OCI-LY1 (cell line): ENCODE measurements around the gene ITGB8.

Experiments used
- H2AFZ ChIP-seq: fragments of 200-600 bp; sonication (generic), shearing (Covaris generic); 2 replicates; pipeline ENCODE4 v1.6.0; 2014; ENCODE audit warnings: antibody characterized with exemption, mild to moderate bottlenecking, low read length
- H3F3A ChIP-seq: fragments of 200-600 bp; sonication (generic), shearing (Covaris generic); 2 replicates; pipeline ENCODE4 v1.6.0; 2014; ENCODE audit warnings: mild to moderate bottlenecking, antibody characterized with exemption, low read length, moderate library complexity; ENCODE audit not compliant: insufficient read depth
- H3K27ac ChIP-seq: fragments of 200-600 bp; sonication (generic); 2 replicates; pipeline ENCODE4 v1.5.1; 2014; ENCODE audit warnings: low read length, mixed run types, mild to moderate bottlenecking, low read depth; ENCODE audit not compliant: poor library complexity, severe bottlenecking
- H3K27me3 ChIP-seq: fragments of 200-600 bp; sonication (generic); 2 replicates; pipeline ENCODE4 v1.6.0; 2014; ENCODE audit warnings: antibody characterized with exemption, mild to moderate bottlenecking, low read length, moderate library complexity; ENCODE audit not compliant: insufficient read depth
- H3K36me3 ChIP-seq: fragments of 200-600 bp; sonication (generic); 2 replicates; pipeline ENCODE4 v1.6.1; 2014; ENCODE audit warnings: mild to moderate bottlenecking, antibody characterized with exemption, low read length, moderate library complexity, mixed read lengths; ENCODE audit not compliant: insufficient read depth
- H3K4me1 ChIP-seq: fragments of 200-600 bp; sonication (generic); 2 replicates; pipeline ENCODE4 v1.5.1; 2014; ENCODE audit warnings: mild to moderate bottlenecking, low read length, moderate library complexity; ENCODE audit not compliant: insufficient read depth, severe bottlenecking
- H3K4me2 ChIP-seq: fragments of 200-600 bp; sonication (generic), shearing (Covaris generic); 2 replicates; pipeline ENCODE4 v1.6.1; 2014; ENCODE audit warnings: low read length
- H3K4me3 ChIP-seq: fragments of 200-600 bp; sonication (generic); 2 replicates; pipeline ENCODE4 v1.5.1; 2014; ENCODE audit warnings: low read length, low read depth, mild to moderate bottlenecking, mixed read lengths; ENCODE audit not compliant: poor library complexity, severe bottlenecking
- H3K79me2 ChIP-seq: fragments of 200-600 bp; shearing (Covaris generic); 2 replicates; pipeline ENCODE4 v1.6.1; 2016; ENCODE audit warnings: mixed run types, low read length, mixed read lengths; ENCODE audit not compliant: insufficient read depth
- H3K9ac ChIP-seq: fragments of 200-600 bp; sonication (generic), shearing (Covaris generic); 2 replicates; pipeline ENCODE4 v1.6.1; 2014; ENCODE audit warnings: mild to moderate bottlenecking, low read length, mixed read lengths
- H3K9me2 ChIP-seq: fragments of 200-600 bp; sonication (generic), shearing (Covaris generic); 2 replicates; pipeline ENCODE4 v1.6.1; 2014; ENCODE audit warnings: low read depth, mild to moderate bottlenecking, low read length, mixed read lengths
- H3K9me3 ChIP-seq: fragments of 200-600 bp; shearing (Covaris generic); 2 replicates; pipeline ENCODE4 v1.6.1; 2014; ENCODE audit warnings: low read length, mixed read lengths
- H4K20me1 ChIP-seq: fragments of 200-600 bp; sonication (generic), shearing (Covaris generic); 2 replicates; pipeline ENCODE4 v1.6.0; 2016; ENCODE audit warnings: mild to moderate bottlenecking, low read length; ENCODE audit not compliant: insufficient read depth
- EZH2 ChIP-seq: fragments of 200-600 bp; sonication (generic), shearing (Covaris generic); IDR thresholded peaks from 2 replicates; pipeline ENCODE4 v1.8.0; 2017; ENCODE audit warnings: borderline replicate concordance, mixed run types, mild to moderate bottlenecking, antibody characterized with exemption, low read length, moderate library complexity, mixed read lengths
- TF ChIP-seq, protein P1 (sequence below): fragments of 200-600 bp; sonication (generic), shearing (Covaris generic); IDR thresholded peaks from 2 replicates; pipeline ENCODE4 v1.5.1; 2017; ENCODE audit warnings: mild to moderate bottlenecking, antibody characterized with exemption, low read length, moderate library complexity, mixed read lengths

Gene ITGB8

DNA sequence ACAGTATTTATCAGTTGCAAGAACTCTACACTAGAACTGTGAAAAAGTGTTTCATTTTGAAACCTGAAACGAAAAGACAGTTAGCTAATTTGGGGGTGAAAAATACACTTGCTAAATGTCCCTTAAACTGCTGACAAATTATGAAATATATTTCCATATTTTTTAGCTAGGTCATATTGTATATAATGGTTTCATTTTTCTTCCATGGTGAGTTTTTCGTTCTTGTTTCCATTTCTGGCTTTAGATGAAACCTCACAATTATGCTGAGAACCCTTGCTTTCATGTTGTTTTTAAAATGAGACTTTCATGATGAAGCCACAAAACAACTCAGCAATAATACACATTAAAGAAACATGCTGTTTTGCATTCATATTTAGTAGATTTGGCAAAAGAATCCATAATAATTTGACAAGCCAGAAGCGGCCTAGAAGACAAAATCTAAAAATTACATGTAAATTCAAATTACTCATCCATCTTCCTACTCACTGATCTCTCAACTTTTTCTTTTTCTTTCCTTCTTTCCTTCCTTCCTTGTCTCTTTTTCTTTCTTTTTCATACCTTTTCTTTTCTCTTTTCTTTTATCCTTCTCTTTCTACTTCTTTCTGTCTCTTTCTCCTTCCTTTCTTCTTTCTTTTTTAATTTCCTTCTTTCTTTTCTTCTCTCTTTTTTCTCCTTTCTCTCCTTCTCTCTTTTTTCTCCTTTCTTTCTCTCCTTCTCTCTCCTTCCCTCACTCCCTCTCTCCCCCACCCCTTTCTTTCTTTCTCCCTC is 46.5 kb upstream of the ITGB8 start:
- peaks cover 15% of the 10 kb centered on the region for H3K4me1 ChIP-seq
- H3K27ac ChIP-seq: no peak overlapping the region
- H3K79me2 ChIP-seq: no peaks in the 10 kb centered on the region
- no peak overlapping the region for H3K9ac ChIP-seq
- H2AFZ ChIP-seq: peak overlapping the region; percentile 8; the same call in 1 of the 2 replicates
- no peaks in the 10 kb centered on the region for H3K27me3 ChIP-seq
- no peaks in the 10 kb centered on the region for H3K9me3 ChIP-seq
- peak overlapping the region; percentile 7; the same call in 1 of the 2 replicates for H3K4me2 ChIP-seq
- TF ChIP-seq, protein P1, sequence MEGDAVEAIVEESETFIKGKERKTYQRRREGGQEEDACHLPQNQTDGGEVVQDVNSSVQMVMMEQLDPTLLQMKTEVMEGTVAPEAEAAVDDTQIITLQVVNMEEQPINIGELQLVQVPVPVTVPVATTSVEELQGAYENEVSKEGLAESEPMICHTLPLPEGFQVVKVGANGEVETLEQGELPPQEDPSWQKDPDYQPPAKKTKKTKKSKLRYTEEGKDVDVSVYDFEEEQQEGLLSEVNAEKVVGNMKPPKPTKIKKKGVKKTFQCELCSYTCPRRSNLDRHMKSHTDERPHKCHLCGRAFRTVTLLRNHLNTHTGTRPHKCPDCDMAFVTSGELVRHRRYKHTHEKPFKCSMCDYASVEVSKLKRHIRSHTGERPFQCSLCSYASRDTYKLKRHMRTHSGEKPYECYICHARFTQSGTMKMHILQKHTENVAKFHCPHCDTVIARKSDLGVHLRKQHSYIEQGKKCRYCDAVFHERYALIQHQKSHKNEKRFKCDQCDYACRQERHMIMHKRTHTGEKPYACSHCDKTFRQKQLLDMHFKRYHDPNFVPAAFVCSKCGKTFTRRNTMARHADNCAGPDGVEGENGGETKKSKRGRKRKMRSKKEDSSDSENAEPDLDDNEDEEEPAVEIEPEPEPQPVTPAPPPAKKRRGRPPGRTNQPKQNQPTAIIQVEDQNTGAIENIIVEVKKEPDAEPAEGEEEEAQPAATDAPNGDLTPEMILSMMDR: no peak
- no peaks in the 10 kb centered on the region for H3K9me2 ChIP-seq
- H4K20me1 ChIP-seq: no peaks in the 10 kb centered on the region
- H3K36me3 ChIP-seq: no peaks in the 10 kb centered on the region
- no peak overlapping the region for H3K4me3 ChIP-seq
- peaks cover 5% of the 10 kb centered on the region for H3F3A ChIP-seq

DNA sequence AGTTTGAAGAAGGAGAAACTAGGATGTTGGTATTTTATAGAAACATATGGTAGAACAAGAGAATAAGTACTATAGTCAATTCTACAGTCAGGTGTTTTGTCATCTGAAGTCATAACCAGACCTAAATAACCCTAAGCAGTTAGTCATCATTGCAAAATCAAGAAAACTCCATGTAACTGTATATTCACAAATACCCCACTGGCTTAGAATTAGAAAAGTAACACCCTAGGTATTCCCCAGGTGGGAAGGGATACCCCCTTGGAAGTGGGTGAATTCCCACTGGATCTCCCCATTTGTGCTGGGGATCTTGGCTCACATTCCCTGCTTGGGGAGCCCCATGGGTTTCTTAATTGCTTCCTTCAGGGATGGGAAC is 45.9 kb upstream of the ITGB8 start:
- Histone ChIP-seq H3K9me2 (no peaks in the 10 kb centered on the region), H3K4me3 (no peak overlapping the region), H3K4me2 (no peak overlapping the region), H3F3A (peaks cover 5% of the 10 kb centered on the region), H3K27me3 (no peaks in the 10 kb centered on the region), H3K9me3 (no peaks in the 10 kb centered on the region), H2AFZ (no peak overlapping the region), H3K9ac (no peak overlapping the region), H3K4me1 (peaks cover 15% of the 10 kb centered on the region), H4K20me1 (no peaks in the 10 kb centered on the region), H3K36me3 (no peaks in the 10 kb centered on the region), H3K79me2 (no peaks in the 10 kb centered on the region), H3K27ac (no peak overlapping the region)
- TF ChIP-seq, protein P1: no peak
- no peak for TF ChIP-seq EZH2

DNA sequence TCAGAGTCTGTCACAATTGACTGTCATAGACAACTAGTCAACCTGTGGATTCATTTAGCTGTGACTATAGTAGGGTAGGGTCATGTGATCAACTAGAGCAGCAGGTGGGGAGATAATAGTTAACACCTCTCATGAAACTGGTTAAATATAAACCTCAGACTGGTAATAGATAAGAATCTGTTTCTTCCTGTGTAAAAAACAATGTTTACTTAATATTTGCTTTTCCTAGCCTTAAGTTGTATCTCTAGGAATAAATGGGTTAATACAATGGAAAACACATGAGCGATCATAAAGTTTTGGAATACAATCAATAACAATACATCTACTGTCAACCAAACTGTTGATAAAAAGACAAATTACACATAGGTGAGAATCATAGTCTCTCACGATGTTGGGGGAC is 43.4 kb upstream of the ITGB8 start:
- Histone ChIP-seq H3K4me2 (no peak overlapping the region), H3K79me2 (no peaks in the 10 kb centered on the region), H3F3A (no peaks in the 10 kb centered on the region), H2AFZ (0 out of 2 replicates have a peak overlapping the region, but pooled peaks have one; percentile 9), H3K4me1 (peaks cover 21% of the 10 kb centered on the region), H3K9me2 (no peaks in the 10 kb centered on the region), H3K27ac (no peak overlapping the region), H3K9ac (no peak overlapping the region), H3K27me3 (no peaks in the 10 kb centered on the region), H3K9me3 (no peaks in the 10 kb centered on the region), H3K4me3 (no peak overlapping the region), H3K36me3 (no peaks in the 10 kb centered on the region), H4K20me1 (no peaks in the 10 kb centered on the region)
- TF ChIP-seq, protein P1: no peak
- TF ChIP-seq EZH2: no peak
